RWPE1 (cell line): ENCODE measurements around the gene RPF1.
"Not testable (repeated sequence)": the region's sequence is repeated elsewhere in the genome, so short reads cannot be mapped to it uniquely, and the experiment has no call there.

ENCODE experiments used
- CTCF ChIA-PET: fragments of 350-600 bp; sonication (Branson Sonifier 250); formaldehyde crosslinking; extraction: SDS; loops from one replicate; lab custom pipeline; 2021; lab: Yijun Ruan, JAX
- POLR2A ChIA-PET: fragments of 400-600 bp; formaldehyde crosslinking; extraction: SDS; loops from one replicate; lab custom pipeline; 2020; ENCODE audit warnings: antibody characterized with exemption; ENCODE audit not compliant: low non-redundant PET; lab: Yijun Ruan, JAX
- DNase-seq: peaks from one replicate; pipeline ENCODE4 v3.0.0; 2012; ENCODE audit warnings: low spot score
- H3K27ac ChIP-seq: fragments of 450-650 bp; 2 replicates; pipeline ENCODE4 v1.5.1; 2017
- CTCF ChIP-seq: fragments of 450-650 bp; conservative IDR thresholded peaks from 2 replicates; pipeline ENCODE4 v1.5.1; 2017; ENCODE audit warnings: low read depth, mild to moderate bottlenecking

RPF1 gene

GRCh38 chr1:84436876-84437655 lies 42.0 kb upstream of the RPF1 start:
- DNase-seq: no peak
- ChIA-PET POLR2A (interaction anchor here (0.6 kb wide), 1 partner anchor 492 kb away, joined by 3 read pairs; no protein-coding TSS in a partner anchor), CTCF (interaction anchor here (1.0 kb wide), 1 partner anchor 9 kb away, joined by 4 read pairs; no protein-coding TSS in a partner anchor)
- H3K27ac ChIP-seq: no peak overlapping the region
- no peak for TF ChIP-seq CTCF

- ChIA-PET CTCF (interaction anchor here (0.6 to 2.1 kb wide), 6 partner anchors 69 to 330 kb away, joined by 4 to 13 read pairs (median 6); no protein-coding TSS in a partner anchor), POLR2A (no interaction called here)
- TF ChIP-seq CTCF: 0 out of 2 replicates have a peak, but pooled peaks have one; percentile 25
- DNase-seq: peak; percentile 62
- H3K27ac ChIP-seq: no peak overlapping the region
These were observed 36.8 kb upstream of the RPF1 start for GRCh38 chr1:84442256-84442655.

- DNase-seq, H3K27ac ChIP-seq, POLR2A ChIA-PET: not testable (repeated sequence)
- CTCF ChIA-PET: interaction anchor here (0.6 to 2.1 kb wide), 6 partner anchors 70 to 329 kb away, joined by 4 to 13 read pairs (median 6); no protein-coding TSS in a partner anchor
These were observed 36.1 kb upstream of the RPF1 start for GRCh38 chr1:84442747-84443646.

GRCh38 chr1:84448704-84449103 lies 30.4 kb upstream of the RPF1 start:
- DNase-seq, POLR2A ChIA-PET, H3K27ac ChIP-seq, CTCF ChIA-PET: not testable (repeated sequence)

- ChIA-PET POLR2A (no interaction called here), CTCF (interaction anchor here (0.6 kb wide), 1 partner anchor 361 kb away, joined by 4 read pairs; no protein-coding TSS in a partner anchor)
- no peak for TF ChIP-seq CTCF
- no peak overlapping the region for H3K27ac ChIP-seq
- no peak for DNase-seq
These were observed 28.2 kb upstream of the RPF1 start for GRCh38 chr1:84450910-84451309.

- ChIA-PET CTCF (no interaction called here), POLR2A (no interaction called here)
- TF ChIP-seq CTCF: no peak
These were observed 26.6 kb upstream of the RPF1 start for GRCh38 chr1:84452436-84452835.

GRCh38 chr1:84462118-84462517 lies 16.9 kb upstream of the RPF1 start:
- TF ChIP-seq CTCF: no peak
- CTCF ChIA-PET: interaction anchor here (0.7 kb wide), 1 partner anchor 13 kb away, joined by 5 read pairs; no protein-coding TSS in a partner anchor
- DNase-seq: no peak
- POLR2A ChIA-PET: interaction anchor here (0.6 kb wide), 1 partner anchor 121 kb away, joined by 4 read pairs; no protein-coding TSS in a partner anchor
- no peak overlapping the region for H3K27ac ChIP-seq

More at GRCh38 chr1:84452436-84452835, 26.6 kb upstream of the RPF1 start:
- no peak overlapping the region for H3K27ac ChIP-seq
- no peak for DNase-seq
